A549 (cell line): ENCODE data around the gene SLC9A9. TPM values are rescaled to one million over a fixed set of nuclear protein-coding genes. Genes with fewer than 3 reads are reported as not detected.

ENCODE experiments used
- ATAC-seq, 2 experiments: fragments of 200-7000 bp in 1 of 2; fragments of >200 bp in 1 of 2; cut with Nextera tagmentation in 1 of 2; cut with Tn5 transposase in 1 of 2; 3 replicates each; pipeline versions ENCODE4 v1.8.0 to v1.9.1; 2018 to 2020; ENCODE audit warnings: mild to moderate bottlenecking in 1 of 2, moderate library complexity in 1 of 2
- CTCF ChIA-PET: fragments of 300-600 bp; sonication (Branson Sonifier 250); formaldehyde crosslinking; extraction: SDS; loops from one replicate; lab custom pipeline; 2021; ENCODE audit warnings: antibody characterized with exemption, inconsistent platforms; lab: Yijun Ruan, JAX
- POLR2A ChIA-PET: fragments of 350-600 bp; formaldehyde crosslinking; extraction: SDS; loops from one replicate; lab custom pipeline; 2021; ENCODE audit warnings: antibody characterized with exemption, inconsistent platforms; lab: Yijun Ruan, JAX
- DNase-seq, 2 experiments: peaks; one replicate each; pipeline versions ENCODE4 v3.0.0 to v3.0.0-alpha.2; 2011 to 2016; ENCODE audit warnings: low read depth in 1 of 2, low spot score in 1 of 2
- FAIRE-seq: peaks from 2 replicates; lab custom pipeline; 2011; peaks lifted over from hg19 to GRCh38; lab: Jason Lieb, UNC
- H3K27ac ChIP-seq, 2 experiments: fragments of >200 bp; sonication (Bioruptor Twin); formaldehyde crosslinking; 3 replicates each; pipeline ENCODE4 v1.5.1; 2016 to 2017
- H3K4me1 ChIP-seq: fragments of >200 bp; sonication (Bioruptor Twin); formaldehyde crosslinking; 3 replicates; pipeline ENCODE4 v1.6.1; 2016
- H3K4me2 ChIP-seq: fragments of >200 bp; sonication (Bioruptor Twin); formaldehyde crosslinking; 3 replicates; pipeline ENCODE4 v1.6.1; 2016
- H3K4me3 ChIP-seq: fragments of >200 bp; sonication (Bioruptor Twin); formaldehyde crosslinking; 3 replicates; pipeline ENCODE4 v1.5.1; 2016
- H3K9me3 ChIP-seq: fragments of >200 bp; sonication (Bioruptor Twin); formaldehyde crosslinking; 3 replicates; pipeline ENCODE4 v1.6.1; 2016
- BCL3 ChIP-seq: fragments of >200 bp; sonication (Bioruptor Twin); formaldehyde crosslinking; IDR thresholded peaks from 3 replicates; pipeline ENCODE4 v1.6.1; 2016
- BHLHE40 ChIP-seq: IDR thresholded peaks from 2 replicates; pipeline ENCODE4 v1.6.1; 2012; ENCODE audit warnings: low read depth, low read length, inconsistent platforms
- CTCF ChIP-seq: fragments of >200 bp; sonication (Bioruptor Twin); formaldehyde crosslinking; IDR thresholded peaks from 3 replicates; pipeline ENCODE4 v1.5.1; 2016
- EHF ChIP-seq: fragments of 250-450 bp; sonication (Bioruptor Pico); IDR thresholded peaks from 2 replicates; pipeline ENCODE4 v1.5.0; 2020; ENCODE audit warnings: mild to moderate bottlenecking
- ELK1 ChIP-seq: fragments of 150-350 bp; IDR thresholded peaks from 2 replicates; pipeline ENCODE4 v1.6.1; 2014; ENCODE audit warnings: low read depth, mild to moderate bottlenecking, low read length
- FOSB ChIP-seq: fragments of 250-450 bp; sonication (Bioruptor Pico); IDR thresholded peaks from 2 replicates; pipeline ENCODE4 v1.5.0; 2020; ENCODE audit warnings: mild to moderate bottlenecking, moderate library complexity
- GATA3 ChIP-seq: IDR thresholded peaks from 2 replicates; pipeline ENCODE4 v1.6.1; 2012; ENCODE audit warnings: borderline replicate concordance
- HDAC2 ChIP-seq: fragments of 200-600 bp; sonication (generic); IDR thresholded peaks from 2 replicates; pipeline ENCODE4 v1.6.1; 2016
- HMGXB4 ChIP-seq: fragments of 250-450 bp; sonication (Bioruptor Pico); IDR thresholded peaks from 2 replicates; pipeline ENCODE4 v1.5.0; 2021; ENCODE audit warnings: mild to moderate bottlenecking, moderate library complexity, borderline replicate concordance
- HOXA7 ChIP-seq: fragments of 250-450 bp; sonication (Bioruptor Pico); IDR thresholded peaks from 2 replicates; pipeline ENCODE4 v1.5.0; 2020; ENCODE audit warnings: mild to moderate bottlenecking, moderate library complexity
- HOXB5 ChIP-seq: fragments of 250-450 bp; sonication (Bioruptor Pico); IDR thresholded peaks from 2 replicates; pipeline ENCODE4 v1.5.0; 2020; ENCODE audit warnings: mild to moderate bottlenecking, moderate library complexity
- JUNB ChIP-seq: fragments of >200 bp; sonication (Bioruptor Twin); formaldehyde crosslinking; IDR thresholded peaks from 2 replicates; pipeline ENCODE4 v1.6.1; 2016
- KDM1A ChIP-seq: fragments of 200-600 bp; sonication (generic); IDR thresholded peaks from 2 replicates; pipeline ENCODE4 v1.6.1; 2016; ENCODE audit warnings: low read depth, mild to moderate bottlenecking
- KDM5A ChIP-seq: fragments of 200-600 bp; sonication (generic); IDR thresholded peaks from 2 replicates; pipeline ENCODE4 v1.6.1; 2016; ENCODE audit warnings: antibody characterized with exemption, mild to moderate bottlenecking
- MAFK ChIP-seq: fragments of 450-650 bp; IDR thresholded peaks from 2 replicates; pipeline ENCODE4 v1.6.1; 2014; ENCODE audit not compliant: partially characterized antibody
- MAX ChIP-seq: IDR thresholded peaks from 2 replicates; pipeline ENCODE4 v1.6.1; 2012
- NR3C1 ChIP-seq: fragments of >200 bp; sonication (Bioruptor Twin); formaldehyde crosslinking; IDR thresholded peaks from 3 replicates; pipeline ENCODE4 v1.6.1; 2017
- PBX3 ChIP-seq: IDR thresholded peaks from 2 replicates; pipeline ENCODE4 v1.6.1; 2012
- POLR2A ChIP-seq: IDR thresholded peaks from 2 replicates; pipeline ENCODE4 v1.6.1; 2012; ENCODE audit warnings: mild to moderate bottlenecking, low read length
- POLR2AphosphoS2 ChIP-seq: conservative IDR thresholded peaks from 2 replicates; pipeline ENCODE4 v1.6.1; 2012; ENCODE audit warnings: low read length, improper control_type of control experiment, inconsistent platforms
- REST ChIP-seq: fragments of 200-600 bp; sonication (generic); IDR thresholded peaks from 2 replicates; pipeline ENCODE4 v1.6.1; 2016; ENCODE audit warnings: antibody characterized with exemption, mild to moderate bottlenecking, moderate library complexity
- SMC3 ChIP-seq: fragments of >200 bp; sonication (Bioruptor Twin); formaldehyde crosslinking; IDR thresholded peaks from 3 replicates; pipeline ENCODE4 v1.6.1; 2018; ENCODE audit warnings: inconsistent platforms
- USF2 ChIP-seq: fragments of 450-650 bp; IDR thresholded peaks from 2 replicates; pipeline ENCODE4 v1.6.1; 2014; ENCODE audit warnings: antibody characterized with exemption
- ZNF302 ChIP-seq: fragments of 250-450 bp; sonication (Bioruptor Pico); IDR thresholded peaks from 2 replicates; pipeline ENCODE4 v1.9.0; 2021; ENCODE audit warnings: inconsistent platforms, mild to moderate bottlenecking, moderate library complexity
- ZSCAN20 ChIP-seq: fragments of 250-450 bp; sonication (Bioruptor Pico); IDR thresholded peaks from 2 replicates; pipeline ENCODE4 v1.8.0; 2022; ENCODE audit warnings: mild to moderate bottlenecking, moderate library complexity
- WGBS: methylation state at CpG from one replicate; pipeline ENCODE4 v1.1.6; 2017; ENCODE audit errors: missing lambda C conversion rate; 5-methylcytosine and 5-hydroxymethylcytosine counted together
- polyA plus RNA-seq, 4 experiments: library from polyadenylated mRNA; depleted of rRNA in 3 of 4; stranded (reverse); fragments of >200 nt; fragmentation: RNase III in 1 of 4; extraction: RNeasy Plus Mini Kit Qiagen cat#74134 plus additional on column Dnase treatment in 1 of 4; gene quantifications; 2 replicates in 3 of 4; 3 replicates in 1 of 4; pipeline ENCODE4 v1.2.3, GENCODE V29; 2011 to 2017

The SLC9A9 gene
- polyA plus RNA-seq, 2 of the 4 experiments (the other 2 are of a cell fraction): 0.10 to 0.32 TPM

- ATAC-seq (no peak), DNase-seq (no peak), FAIRE-seq (no peak)
- no peaks in the 10 kb centered on the region for H3K9me3 ChIP-seq
- TF ChIP-seq SMC3 (no peak), FOSB (CRISPR knock-in tag) (no peak), JUNB (no peak), EHF (CRISPR knock-in tag) (no peak), HOXA7 (CRISPR knock-in tag) (no peak), POLR2A (no peak), HDAC2 (no peak), ELK1 (no peak), REST (no peak), HMGXB4 (CRISPR knock-in tag) (no peak), CTCF (no peak), PBX3 (no peak)
- WGBS: 18% methylated on average over 9 of the region's 9 CpGs
- no peak overlapping the region for H3K4me3 ChIP-seq
- no peak overlapping the region for H3K4me2 ChIP-seq
- ChIA-PET POLR2A (no interaction called here), CTCF (interaction anchor here (0.7 kb wide), 1 partner anchor 421 kb away, joined by 4 read pairs; no protein-coding TSS in a partner anchor)
- no peak overlapping the region for H3K27ac ChIP-seq
- H3K4me1 ChIP-seq: no peaks in the 10 kb centered on the region
Measured at GRCh38 chr3:143786219-143787191, 61.8 kb downstream of the SLC9A9 start.

- 11% methylated on average over 1 of the region's 1 CpG for WGBS
- H3K4me3 ChIP-seq: no peak overlapping the region
- CTCF ChIA-PET: interaction anchor here (0.6 to 1.5 kb wide), 3 partner anchors 10 to 1866 kb away, joined by 3 to 4 read pairs (median 4); no protein-coding TSS in a partner anchor
- no peaks in the 10 kb centered on the region for H3K4me1 ChIP-seq
- H3K4me2 ChIP-seq: no peak overlapping the region
- H3K27ac ChIP-seq: no peak overlapping the region
- H3K9me3 ChIP-seq: no peaks in the 10 kb centered on the region
- ATAC-seq (no peak), DNase-seq (no peak), FAIRE-seq (no peak)
- POLR2A ChIA-PET: interaction anchor here (1.0 kb wide), 1 partner anchor 188 kb away, joined by 4 read pairs; the partner anchor contains the start of gene DIPK2A
- TF ChIP-seq ZNF302 (CRISPR knock-in tag): no peak
- no peak for TF ChIP-seq KDM5A
- no peak for TF ChIP-seq ZSCAN20
- no peak for TF ChIP-seq KDM1A
- no peak for TF ChIP-seq POLR2AphosphoS2
- no peak for TF ChIP-seq BHLHE40
- no peak for TF ChIP-seq HOXB5
- TF ChIP-seq BCL3: no peak
- TF ChIP-seq MAFK: no peak
- no peak for TF ChIP-seq NR3C1
- no peak for TF ChIP-seq USF2
- no peak for TF ChIP-seq MAX
- TF ChIP-seq GATA3: no peak
- TF ChIP-seq JUNB: no peak
Measured at GRCh38 chr3:143784446-143784845, 63.8 kb downstream of the SLC9A9 start.
